ENCODE results near the gene GJB2.

DNA sequence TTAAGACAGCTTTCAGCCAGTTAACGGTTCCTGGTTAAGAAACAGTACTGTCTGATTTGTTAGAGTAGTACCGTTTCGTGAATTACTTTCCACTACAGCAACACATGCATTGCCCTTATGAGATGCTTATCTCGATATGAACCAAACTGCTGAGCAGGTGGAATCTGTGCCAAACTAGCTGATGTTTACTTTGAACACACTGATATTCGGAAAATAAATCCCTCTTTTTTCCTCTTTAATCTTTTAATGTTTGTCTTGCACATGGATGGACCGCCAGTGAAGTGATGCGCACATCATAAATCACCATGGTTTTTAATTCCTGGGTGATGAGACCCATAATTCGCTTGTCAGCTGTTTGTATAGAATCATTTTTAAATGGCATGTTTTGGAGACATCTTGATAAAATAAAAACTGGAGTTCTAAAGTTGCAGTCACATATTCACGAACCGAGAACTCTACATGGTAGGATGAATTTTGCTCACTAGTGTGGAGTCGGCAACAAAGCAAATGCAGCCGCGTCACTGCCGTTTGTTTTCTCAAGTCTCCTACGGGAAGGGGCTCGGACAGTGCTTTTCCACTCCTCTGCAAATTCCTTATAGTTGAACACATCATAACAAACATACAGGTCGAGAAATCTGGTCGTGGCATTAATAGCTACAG lies 33.0 kb downstream of the GJB2 start:
- TF ChIP-seq RARB (CRISPR knock-in tag; IDR thresholded peaks at IDR 0.05) (no peak), ZFP30 (CRISPR knock-in tag; IDR thresholded peaks at IDR 0.05) (no peak)
